HG03064 (cell line): ENCODE data around the gene FGD6.
"Not testable (repeated sequence)": the region's sequence is repeated elsewhere in the genome, so short reads cannot be mapped to it uniquely, and the experiment has no call there.

Experiments used
- ATAC-seq: cut with Tn5 transposase; IDR thresholded peaks from one replicate; pipeline ENCODE4 v1.9.1; 2021; ENCODE audit warnings: low read depth; ENCODE audit not compliant: unreplicated experiment

FGD6 gene

GRCh38 chr12:95096852-95097251 is 120.4 kb downstream of the FGD6 start:
- ATAC-seq, result no peak

GRCh38 chr12:95096378-95096777 is 120.9 kb downstream of the FGD6 start:
- no peak for ATAC-seq

- ATAC-seq, result not testable (repeated sequence)
These were observed 121.4 kb downstream of the FGD6 start for GRCh38 chr12:95095866-95096265.

GRCh38 chr12:95089462-95089861 is 127.8 kb downstream of the FGD6 start:
- ATAC-seq, result no peak

GRCh38 chr12:95088379-95088778 is 128.9 kb downstream of the FGD6 start:
- ATAC-seq, result peak; percentile 64

- ATAC-seq, result no peak
These were observed 131.7 kb downstream of the FGD6 start for GRCh38 chr12:95085612-95086011.

GRCh38 chr12:95083938-95084337 is 133.3 kb downstream of the FGD6 start:
- ATAC-seq, result no peak

- no peak for ATAC-seq
These were observed 133.8 kb downstream of the FGD6 start for GRCh38 chr12:95083471-95083870.

- no peak for ATAC-seq
These were observed 139.9 kb downstream of the FGD6 start for GRCh38 chr12:95077341-95077740.

GRCh38 chr12:95074766-95075165 is 142.5 kb downstream of the FGD6 start:
- ATAC-seq, result no peak

GRCh38 chr12:95073698-95074520 is 143.4 kb downstream of the FGD6 start:
- no peak for ATAC-seq

GRCh38 chr12:95072900-95073697 is 144.2 kb downstream of the FGD6 start, which contains the start of gene NR2C1:
NR2C1 (minus strand) TSS chr12:95073618; CDS start chr12:95067384, 6,234 bp downstream.
- ATAC-seq, result peak; percentile 90

GRCh38 chr12:95070378-95070777 is 146.9 kb downstream of the FGD6 start:
- ATAC-seq, result no peak

- ATAC-seq, result no peak
These were observed 151.0 kb downstream of the FGD6 start for GRCh38 chr12:95066091-95066855.

GRCh38 chr12:95060951-95061350 is 156.3 kb downstream of the FGD6 start:
- no peak for ATAC-seq

GRCh38 chr12:95059984-95060383 is 157.3 kb downstream of the FGD6 start:
- ATAC-seq, result no peak

GRCh38 chr12:95057424-95057823 is 159.8 kb downstream of the FGD6 start:
- no peak for ATAC-seq

- ATAC-seq, result no peak
These were observed 162.2 kb downstream of the FGD6 start for GRCh38 chr12:95055057-95055456.

- no peak for ATAC-seq
These were observed 163.1 kb downstream of the FGD6 start for GRCh38 chr12:95054206-95054605.

- ATAC-seq, result no peak
These were observed 166.0 kb downstream of the FGD6 start for GRCh38 chr12:95051241-95051640.

GRCh38 chr12:95037906-95038305 is 179.4 kb downstream of the FGD6 start:
- no peak for ATAC-seq
